ENCODE data around the gene PAEP.

Gene PAEP

DNA sequence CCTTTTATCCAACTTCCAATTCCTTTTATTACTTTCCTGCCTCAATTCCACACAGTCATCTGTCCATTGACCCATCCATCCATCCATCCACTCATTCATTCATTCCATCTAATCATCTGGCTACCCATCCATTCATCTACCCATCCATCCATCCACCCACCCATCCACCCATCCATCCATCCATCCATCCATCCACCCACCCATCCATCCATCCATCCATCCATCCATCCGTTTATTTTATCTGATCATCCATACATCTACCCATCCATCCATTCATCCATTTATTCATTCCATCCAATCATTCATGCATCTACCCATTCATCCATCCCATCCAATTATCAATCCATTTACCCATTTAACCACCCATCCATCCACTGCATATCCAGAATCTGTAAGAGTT is 11.6 kb downstream of the PAEP start:
- in situ Hi-C loops (cut with HindIII; ENCODE audit: low sequenced_read_pairs) = no loop called here

DNA sequence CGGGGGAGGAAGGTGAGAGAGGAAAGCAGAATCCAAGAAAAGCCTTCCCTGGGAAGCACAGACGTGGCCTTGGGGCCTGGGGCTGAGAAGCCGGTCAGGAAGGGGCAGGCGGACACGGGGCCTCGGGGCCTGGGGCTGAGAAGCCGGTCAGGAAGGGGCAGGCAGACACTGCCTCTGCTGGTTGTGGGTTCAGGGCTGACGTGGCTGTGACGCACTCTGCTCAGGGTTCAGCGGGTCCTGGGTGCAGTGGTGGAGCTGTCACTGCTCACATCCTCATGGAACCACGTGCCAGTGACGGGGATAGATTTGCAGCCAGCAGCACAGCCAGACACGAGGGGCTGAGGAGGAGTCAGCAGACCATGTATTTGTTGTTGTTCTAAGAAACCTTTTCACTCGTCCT is 12.8 kb downstream of the PAEP start:
- in situ Hi-C loops (cut with HindIII; ENCODE audit: low sequenced_read_pairs) = no loop called here

DNA sequence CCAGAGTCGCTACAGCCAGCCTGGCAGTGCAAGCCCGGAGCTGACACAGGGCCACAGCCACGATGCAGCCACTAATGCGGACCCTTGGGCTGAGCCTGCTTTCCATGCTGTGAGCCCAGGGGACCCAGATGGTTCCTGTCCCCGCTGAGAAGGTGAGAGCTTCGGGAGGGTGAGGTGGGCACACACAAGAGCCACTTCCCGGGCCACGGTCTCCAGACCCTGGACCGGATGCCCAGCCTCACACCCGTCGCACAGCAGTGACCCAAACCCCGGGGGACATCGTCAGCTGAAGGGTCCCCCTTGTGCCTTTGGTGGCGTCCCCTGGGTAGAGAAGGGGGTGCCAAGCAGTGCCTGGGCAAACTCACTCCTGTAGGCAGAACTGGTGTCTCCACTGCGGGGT is 13.4 kb downstream of the PAEP start:
- in situ Hi-C loops (cut with HindIII; ENCODE audit: low sequenced_read_pairs) = no loop called here

DNA sequence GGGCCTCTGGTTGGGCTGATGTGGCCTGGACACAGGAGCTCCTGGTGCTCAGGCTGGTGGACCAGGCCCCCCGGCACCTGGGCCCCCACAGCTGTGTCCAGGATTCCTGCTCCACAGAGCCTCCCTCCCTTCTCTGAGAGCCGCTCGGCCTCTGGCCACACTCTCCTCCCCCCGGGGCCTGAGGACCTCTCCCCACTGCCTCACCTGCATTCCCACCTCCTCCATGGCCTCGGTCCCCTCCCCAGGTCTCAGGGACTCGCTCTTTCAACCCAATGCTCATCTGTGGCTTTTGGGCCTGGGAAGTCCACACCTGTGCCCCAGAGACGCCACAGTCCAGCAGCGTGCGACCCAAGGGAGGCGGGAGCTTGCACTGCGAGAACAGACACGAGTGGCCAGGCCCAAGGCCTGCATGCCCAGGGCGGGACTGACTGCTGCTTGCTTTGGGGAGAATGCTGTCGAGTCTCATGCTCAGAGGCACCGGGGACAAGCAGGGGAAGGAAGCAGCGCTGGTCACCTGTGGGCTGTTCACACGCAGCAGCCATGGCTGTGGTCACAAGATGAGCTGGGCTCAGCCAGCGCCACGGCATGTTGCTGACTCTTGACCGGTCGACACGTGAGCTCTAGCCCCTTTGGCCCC is 14.6 kb downstream of the PAEP start:
- in situ Hi-C loops (cut with HindIII; ENCODE audit: low sequenced_read_pairs) = no loop called here

DNA sequence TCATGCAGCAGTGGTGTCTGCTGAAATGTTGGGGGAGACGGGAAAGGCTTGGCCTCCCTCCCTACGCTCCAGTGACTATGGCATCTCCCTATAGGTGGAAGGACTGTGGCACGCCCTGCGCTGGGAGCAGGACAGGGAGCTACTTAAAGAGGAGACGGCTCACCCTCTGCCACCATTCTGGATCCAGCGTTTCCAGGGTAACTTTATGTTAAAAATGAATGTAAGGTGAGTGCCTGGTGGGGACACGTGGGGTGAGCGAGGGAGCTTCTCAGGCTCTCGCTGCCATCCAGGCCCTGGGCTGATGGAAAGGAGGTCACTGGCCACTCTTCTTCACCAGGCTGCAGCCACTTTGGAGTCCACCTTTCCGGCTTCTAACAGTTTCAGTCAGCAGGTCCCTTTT is 15.7 kb downstream of the PAEP start:
- in situ Hi-C loops (cut with HindIII; ENCODE audit: low sequenced_read_pairs) = no loop called here

DNA sequence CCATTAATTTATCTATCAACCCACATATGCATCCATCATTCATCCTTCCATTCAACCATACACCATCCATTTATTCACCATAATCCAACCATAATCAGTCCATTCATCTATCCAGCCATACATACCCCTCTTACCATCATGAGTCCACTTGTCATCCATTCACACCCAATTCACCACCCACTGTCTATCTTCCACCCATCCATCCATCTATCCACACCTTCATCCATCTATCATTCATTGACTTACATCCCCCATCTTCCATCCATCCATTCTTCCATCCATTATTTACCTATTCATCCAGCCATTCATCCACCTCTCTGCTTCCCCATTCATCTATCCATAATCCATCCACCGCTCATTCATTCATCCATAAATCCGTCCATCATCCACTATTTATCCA is 17.8 kb downstream of the PAEP start:
- in situ Hi-C loops (cut with HindIII; ENCODE audit: low sequenced_read_pairs) = no loop called here

DNA sequence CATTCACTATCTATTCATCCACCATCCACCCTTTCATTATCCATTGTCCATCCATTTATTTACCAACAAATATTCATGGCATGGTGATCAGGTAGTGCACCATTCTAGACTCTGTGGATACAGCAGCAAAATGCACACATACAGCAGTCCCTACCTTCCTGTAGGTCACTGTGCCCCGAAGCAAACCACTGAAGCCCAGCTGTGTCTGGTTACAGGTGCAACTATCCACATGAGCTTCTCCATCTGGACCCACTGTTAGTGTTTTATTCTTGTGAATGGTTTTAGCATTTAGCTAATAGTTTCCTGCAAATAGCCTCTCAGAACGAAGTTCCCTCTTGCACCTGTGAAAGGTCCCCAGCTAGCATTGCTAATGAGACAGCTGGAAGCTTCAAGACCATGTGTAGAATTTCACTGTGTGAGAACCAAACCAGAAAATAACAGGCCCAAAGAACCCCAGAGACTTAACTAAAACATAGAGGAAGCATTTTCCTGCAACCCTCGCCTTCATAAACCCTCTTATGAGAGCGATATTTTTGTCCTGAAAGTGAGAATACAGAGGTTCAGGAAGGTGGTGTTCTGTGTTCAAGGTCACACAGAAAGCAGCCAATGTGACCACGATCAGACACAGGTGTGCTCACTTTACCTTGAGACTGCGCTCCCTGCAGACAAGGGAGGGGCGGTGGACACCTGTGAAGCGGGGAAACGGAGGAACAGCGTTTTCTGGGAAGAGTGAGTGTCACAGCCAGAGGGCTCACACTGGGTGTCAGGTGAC is 18.5 kb downstream of the PAEP start:
- in situ Hi-C loops (cut with HindIII; ENCODE audit: low sequenced_read_pairs) = no loop called here

DNA sequence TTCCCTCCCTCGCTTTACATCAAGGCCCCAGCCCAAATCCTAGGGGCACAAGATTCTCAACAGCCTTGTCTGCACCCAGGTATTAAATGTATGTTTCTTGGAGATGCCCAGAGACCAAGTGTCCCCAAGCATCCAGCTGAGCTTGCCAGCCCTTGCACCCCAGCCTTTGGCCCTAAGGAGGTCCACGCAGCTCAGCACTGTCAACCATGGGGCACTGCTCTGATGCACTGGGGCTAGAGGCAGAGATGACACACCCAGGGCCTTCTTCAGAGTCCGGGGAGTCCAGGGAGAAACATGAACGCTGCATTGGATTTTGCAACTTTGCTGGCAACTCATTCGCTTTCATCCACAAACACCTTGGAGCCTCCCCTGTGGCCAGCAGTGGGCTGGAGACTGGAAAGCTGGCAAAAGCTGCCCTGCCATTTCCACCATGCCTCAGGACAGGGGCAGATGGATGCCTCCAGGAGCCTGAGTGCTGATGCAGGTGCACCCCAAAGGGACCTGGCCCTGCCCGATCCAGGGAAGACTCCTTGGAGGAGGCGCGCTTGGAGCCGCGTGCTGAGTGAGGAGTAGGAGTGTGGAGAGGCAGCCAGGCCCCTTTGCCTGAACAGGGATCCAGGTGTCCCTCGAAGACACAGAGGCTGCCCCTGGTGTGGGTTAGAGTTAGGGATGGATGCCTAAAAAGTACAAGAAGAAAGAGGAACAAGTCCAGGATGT is 19.3 kb downstream of the PAEP start:
- in situ Hi-C loops (cut with HindIII; ENCODE audit: low sequenced_read_pairs) = no loop called here

DNA sequence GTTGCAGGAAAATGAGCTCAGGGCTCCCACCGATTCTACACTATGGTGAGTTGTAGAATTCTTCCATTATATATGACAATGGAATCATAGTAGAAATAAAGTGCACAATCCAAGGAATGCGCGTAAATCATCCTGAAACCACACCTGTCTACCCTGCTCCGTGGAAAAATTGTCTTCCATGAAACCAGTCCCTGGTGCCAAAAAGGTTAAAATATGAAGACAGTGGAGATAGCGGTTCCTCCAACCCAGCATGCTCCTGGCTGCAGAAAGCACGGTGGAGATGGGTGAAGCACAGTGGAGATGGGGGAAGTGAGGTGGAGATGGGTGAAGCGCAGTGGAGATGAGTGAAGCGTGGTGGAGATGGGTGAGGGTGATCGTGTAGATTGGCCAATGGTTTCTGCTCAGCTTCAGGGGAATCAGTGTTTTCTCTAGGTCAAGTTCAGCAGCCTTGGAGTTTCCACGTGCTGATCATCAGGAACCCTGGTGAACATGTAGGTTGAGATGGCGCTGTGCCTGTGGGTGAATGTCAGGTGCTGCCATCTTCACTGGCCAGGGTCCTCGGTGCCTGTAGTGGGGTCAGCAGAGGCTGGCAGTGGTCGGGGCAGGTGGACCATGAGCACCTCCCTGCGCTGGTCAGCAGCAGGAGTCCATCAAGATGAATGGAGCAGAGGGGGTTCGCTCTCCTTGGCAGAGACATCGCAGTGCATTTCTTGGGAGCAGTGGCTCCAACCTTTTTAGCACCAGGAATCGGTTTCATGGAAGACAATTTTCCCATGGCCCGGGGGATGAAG is 20.3 kb downstream of the PAEP start:
- in situ Hi-C loops (cut with HindIII; ENCODE audit: low sequenced_read_pairs) = no loop called here

DNA sequence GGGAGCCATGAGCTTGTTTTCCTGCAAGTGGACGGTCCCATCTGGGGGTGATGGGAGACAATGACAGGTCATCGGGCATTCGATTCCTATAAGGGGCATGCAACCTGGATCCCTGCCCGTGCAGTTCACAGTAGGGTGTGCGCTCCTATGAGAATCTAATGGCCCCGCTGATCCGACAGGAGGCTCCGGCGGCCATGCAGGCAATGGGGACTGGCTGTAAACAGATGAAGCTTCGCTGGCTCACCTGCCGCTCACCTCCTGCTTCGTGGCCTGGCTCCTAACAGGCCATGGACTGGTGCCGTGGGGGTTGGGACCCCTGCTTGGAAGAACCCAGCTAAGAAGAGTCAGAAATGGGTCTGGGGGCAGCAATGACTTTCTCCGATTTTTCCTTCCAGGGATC is 21.0 kb downstream of the PAEP start:
- in situ Hi-C loops (cut with HindIII; ENCODE audit: low sequenced_read_pairs) = no loop called here

DNA sequence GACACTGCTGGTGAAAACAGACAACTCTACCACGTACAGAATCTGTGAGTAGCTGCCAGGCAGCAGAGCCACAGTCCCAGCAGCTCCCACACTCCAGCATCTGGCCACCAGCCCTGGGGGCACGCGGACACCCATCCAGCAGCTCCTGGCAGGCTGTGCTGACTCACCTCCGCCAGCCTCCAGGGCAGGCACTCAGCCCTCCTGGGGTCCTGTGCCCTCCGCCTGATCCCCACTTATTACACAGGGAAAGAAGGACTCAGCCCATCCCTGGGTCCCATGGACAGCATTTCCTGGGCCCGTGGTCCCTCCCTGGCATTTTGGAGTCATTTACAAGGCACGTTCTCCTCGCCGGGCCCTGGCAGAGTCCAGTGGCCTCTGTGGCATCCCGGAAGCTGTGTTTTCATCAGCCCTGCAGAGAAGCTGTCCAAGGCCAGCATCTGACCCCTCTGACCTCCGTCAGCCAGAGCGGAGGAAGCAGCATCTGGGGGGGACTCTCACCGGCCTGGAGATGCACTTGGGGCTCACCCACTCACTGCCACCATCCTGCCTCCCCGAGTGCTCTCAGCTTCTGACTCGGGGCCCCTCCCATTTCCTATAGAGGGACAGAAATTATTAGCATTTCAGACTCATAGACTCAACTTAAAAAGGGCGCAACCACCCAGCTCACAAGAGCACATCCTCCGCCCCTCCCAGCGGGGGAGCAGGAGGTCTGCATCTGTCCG is 21.6 kb downstream of the PAEP start:
- in situ Hi-C loops (cut with HindIII; ENCODE audit: low sequenced_read_pairs) = no loop called here

DNA sequence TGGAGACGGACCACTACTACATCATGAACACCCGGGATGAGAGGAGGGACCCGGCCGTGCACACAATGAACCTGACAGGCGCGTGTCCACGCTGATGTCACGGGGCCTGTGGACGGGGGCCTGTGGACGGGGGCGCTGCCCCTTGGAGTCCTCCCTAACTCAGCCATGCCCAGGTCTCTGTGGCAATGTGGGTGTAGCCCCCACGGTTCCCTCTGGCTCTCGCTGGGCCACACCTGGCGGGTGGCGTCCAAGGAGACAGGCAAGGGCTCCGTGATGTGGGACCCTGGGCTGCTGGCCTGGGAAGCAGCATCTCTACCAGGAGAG is 22.1 kb downstream of the PAEP start:
- in situ Hi-C loops (cut with HindIII; ENCODE audit: low sequenced_read_pairs) = no loop called here

DNA sequence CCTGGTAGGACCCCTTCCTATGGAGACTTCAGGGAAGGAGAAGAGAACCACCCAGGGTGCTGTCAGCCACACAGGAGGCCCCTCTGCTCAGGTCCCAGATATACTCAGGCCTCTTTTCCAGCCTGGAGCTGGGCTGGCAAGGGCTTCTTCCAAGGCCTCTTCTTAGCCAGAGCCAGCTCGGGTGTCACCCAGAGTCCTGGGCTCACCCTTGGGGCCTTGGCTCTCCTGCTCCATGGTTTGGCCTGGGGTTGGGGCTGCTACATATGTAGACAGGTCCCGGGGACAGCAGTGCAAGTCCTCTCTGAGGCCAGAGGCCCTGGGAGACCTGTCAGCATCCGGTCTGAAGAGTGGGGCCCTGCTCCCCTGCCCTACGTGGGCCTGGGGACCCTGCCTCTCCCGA is 22.8 kb downstream of the PAEP start:
- in situ Hi-C loops (cut with HindIII; ENCODE audit: low sequenced_read_pairs) = no loop called here

DNA sequence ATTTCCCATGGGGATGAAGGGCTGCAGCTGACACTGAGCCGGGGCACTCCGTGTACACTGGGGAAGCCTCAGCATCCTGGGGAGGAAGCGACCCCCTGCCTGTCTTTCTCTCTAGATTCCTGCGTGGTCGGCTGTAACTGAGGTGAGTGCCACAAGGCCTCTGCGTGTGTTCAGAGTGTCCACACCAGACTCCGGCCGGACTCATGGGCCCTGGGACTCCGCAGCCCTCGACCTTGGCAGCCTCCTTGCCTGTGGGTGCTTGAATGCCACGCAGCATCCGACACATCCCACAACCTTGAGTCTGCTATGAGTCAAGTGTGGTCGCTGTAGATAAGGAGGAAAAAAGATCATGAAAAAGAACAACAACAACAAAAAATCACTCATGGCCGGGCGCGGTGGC is 23.4 kb downstream of the PAEP start:
- in situ Hi-C loops (cut with HindIII; ENCODE audit: low sequenced_read_pairs) = no loop called here

DNA sequence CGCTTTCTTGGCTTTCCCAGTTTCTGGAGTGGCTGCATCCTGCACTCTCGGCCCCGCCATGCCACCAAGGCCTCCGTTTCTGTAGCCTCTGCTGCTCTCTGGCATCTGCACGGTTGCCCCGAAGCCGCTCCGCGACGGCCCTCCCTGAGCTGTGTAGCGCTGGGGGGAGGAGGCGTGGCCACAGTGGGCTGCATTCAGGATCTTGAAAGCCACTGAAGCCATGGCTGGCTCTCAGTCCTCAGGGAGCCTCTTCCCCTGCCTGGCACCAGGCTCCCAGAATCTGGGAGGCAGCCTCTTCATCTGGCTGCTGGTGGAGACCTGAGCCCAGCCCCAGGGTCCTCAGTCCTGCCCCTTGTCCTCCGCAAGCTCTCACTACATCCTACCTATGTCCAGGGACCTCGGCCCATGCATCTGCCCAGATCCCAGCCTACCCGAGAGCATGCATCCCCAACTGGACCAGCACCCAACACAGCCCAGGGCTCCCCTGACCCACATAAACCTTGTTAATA is 25.1 kb downstream of the PAEP start:
- in situ Hi-C loops (cut with HindIII; ENCODE audit: low sequenced_read_pairs) = no loop called here

DNA sequence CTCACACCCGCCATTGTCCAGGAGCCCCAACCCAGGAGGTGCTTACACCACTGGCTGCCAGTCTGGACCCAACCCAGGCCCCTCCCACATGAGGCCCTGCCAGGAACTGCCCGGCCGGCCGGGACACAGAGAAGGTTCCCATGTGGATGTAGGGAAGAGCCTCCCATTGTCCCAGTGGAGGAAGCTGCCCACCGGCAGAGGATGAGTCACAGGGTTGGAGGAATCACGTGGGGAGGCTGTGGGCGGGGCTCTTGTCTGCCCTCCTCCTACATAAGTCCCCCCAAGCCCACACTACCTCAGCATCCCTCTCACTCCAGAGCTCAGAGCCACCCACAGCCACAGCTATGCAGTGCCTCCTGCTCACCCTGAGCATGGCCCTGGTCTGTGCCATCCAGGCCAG is 26.1 kb downstream of the PAEP start:
- in situ Hi-C loops (cut with HindIII; ENCODE audit: low sequenced_read_pairs) = no loop called here

DNA sequence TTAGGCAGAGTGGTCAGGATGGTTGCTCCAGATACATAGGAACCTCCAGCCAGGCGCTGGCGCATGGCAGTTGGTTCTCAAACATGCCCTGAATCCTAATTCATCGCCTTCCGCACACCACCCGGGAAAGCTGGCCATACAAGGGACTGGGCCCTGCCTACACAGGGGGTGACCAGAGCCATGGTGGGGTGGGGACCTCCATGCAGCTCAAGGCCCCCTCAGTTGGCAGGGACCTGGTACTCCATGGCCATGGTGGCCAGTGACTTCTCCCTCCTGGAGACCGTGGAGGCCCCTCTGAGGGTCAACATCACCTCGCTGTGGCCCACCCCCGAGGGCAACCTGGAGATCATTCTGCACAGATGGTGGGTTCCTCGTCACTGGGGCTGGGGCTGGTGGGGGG is 26.8 kb downstream of the PAEP start:
- in situ Hi-C loops (cut with HindIII; ENCODE audit: low sequenced_read_pairs) = no loop called here

DNA sequence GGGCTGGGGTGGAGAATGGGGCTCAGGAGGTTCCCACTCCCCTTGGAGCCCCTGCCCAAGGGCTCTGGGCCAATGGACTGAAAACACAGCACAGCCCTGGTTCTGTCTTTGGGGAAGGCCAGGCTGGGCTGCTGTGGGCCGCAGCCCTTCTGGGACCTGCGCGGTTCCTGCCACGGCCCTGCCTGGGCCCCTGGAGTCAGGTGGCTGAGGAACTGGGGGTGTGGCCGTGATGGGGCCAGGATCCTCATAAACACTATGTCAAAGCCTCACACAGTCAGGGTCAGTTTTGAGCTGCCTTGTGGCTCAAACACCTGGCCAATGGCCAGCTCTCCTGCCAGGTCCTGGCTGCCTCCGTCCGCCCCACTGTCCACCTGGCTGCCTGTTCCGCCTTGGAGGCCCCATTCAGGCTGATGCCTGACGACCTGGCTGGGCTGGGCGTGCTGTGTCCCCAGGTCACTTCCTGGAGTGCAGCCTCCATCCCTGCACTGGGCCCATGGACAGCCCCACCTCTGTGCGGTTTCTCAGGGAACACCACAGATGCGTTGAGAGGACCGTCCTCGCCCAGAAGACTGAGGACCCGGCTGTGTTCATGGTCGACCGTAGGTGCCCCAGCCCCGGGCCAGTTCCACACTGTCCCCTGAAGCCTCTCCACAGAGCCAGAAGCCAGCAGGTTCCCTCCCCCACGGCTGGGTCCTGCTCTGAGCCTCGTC is 27.5 kb downstream of the PAEP start:
- in situ Hi-C loops (cut with HindIII; ENCODE audit: low sequenced_read_pairs) = no loop called here

DNA sequence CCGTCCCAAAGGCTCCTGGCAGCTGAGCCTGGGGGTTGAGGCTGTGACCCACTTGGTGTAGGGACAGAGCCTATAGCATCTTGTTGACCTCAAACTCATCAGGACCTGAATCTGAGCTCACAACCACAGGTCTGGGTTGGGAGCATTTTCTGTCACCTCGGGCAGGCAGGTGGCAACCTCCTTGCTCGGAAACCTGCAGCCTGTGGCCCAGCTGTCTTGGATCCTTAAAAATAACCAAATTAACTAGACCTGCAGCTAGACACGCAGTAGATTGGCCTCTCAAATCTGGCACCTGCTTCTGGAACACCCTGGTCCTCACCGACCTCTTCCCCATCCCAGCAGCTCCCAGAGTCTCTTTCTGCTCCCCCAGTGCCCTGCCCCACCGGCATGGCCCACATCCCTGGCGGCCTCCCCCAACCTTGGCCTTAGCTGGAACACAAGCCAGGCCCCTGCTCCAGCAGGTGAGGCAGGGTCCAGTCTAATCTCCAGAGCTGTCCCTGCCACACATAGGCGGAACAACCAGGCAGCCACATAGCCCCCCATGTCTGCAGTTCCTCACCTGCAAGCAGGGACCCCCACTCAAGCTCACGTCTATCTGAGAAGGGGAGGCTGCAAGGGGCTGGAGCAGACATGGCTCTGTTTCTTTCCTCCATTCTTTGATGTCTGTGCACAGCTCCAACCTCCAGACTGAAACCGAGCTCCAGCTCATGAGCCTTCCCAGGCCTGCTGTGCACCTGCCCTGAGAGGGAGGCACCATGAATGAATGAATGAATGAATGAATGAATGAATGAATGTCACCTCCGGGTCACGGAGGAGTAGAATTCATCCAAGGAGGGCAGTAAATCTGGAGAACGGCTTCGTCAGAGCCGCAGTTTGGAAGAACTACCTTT is 28.3 kb downstream of the PAEP start:
- in situ Hi-C loops (cut with HindIII; ENCODE audit: low sequenced_read_pairs) = no loop called here

Measured in endothelial cell of hepatic sinusoid (primary cell).